Small intestine (tissue), 7 donors: ENCODE results near the gene RBM33. TPM values are rescaled to one million over a fixed set of nuclear protein-coding genes. Genes with fewer than 3 reads are reported as not detected.

ENCODE experiments used
- DNase-seq, 2 donors: peaks; one replicate each; pipeline versions ENCODE4 v3.0.0 to v3.0.0-alpha.2; 2013
- FAIRE-seq: peaks from 2 replicates; lab custom pipeline; 2012; peaks lifted over from hg19 to GRCh38; lab: Jason Lieb, UNC
- H3K27ac ChIP-seq, 3 donors: one replicate each; pipeline ENCODE4 v1.5.1; 2013; ENCODE audit warnings: low read length in 2 of 3, mild to moderate bottlenecking in 2 of 3, control low read depth in 1 of 3, inconsistent platforms in 1 of 3, low read depth in 1 of 3, moderate library complexity in 1 of 3
- H3K27me3 ChIP-seq, 3 donors: one replicate each; pipeline ENCODE4 v1.6.1; 2013; ENCODE audit warnings: low read length in 3 of 3, inconsistent platforms in 1 of 3; ENCODE audit not compliant: control insufficient read depth in 3 of 3, insufficient read depth in 3 of 3
- H3K36me3 ChIP-seq, 3 donors: one replicate each; pipeline ENCODE4 v1.6.1; 2013; ENCODE audit warnings: low read length in 3 of 3, inconsistent platforms in 1 of 3, low read depth in 1 of 3, mild to moderate bottlenecking in 1 of 3, moderate library complexity in 1 of 3; ENCODE audit not compliant: control insufficient read depth in 3 of 3, insufficient read depth in 2 of 3
- H3K4me1 ChIP-seq, 3 donors: one replicate each; pipeline ENCODE4 v1.6.1; 2013; ENCODE audit warnings: low read length in 2 of 3, inconsistent platforms in 1 of 3, low read depth in 1 of 3, mild to moderate bottlenecking in 1 of 3, moderate library complexity in 1 of 3; ENCODE audit not compliant: control insufficient read depth in 3 of 3, insufficient read depth in 2 of 3
- H3K4me3 ChIP-seq, 3 donors: one replicate each; pipeline ENCODE4 v1.5.1; 2013; ENCODE audit warnings: low read length in 3 of 3, control low read depth in 1 of 3, inconsistent platforms in 1 of 3, low read depth in 1 of 3, mild to moderate bottlenecking in 1 of 3, moderate library complexity in 1 of 3
- H3K9me3 ChIP-seq, 2 donors: one replicate each; pipeline ENCODE4 v1.6.1; 2013; ENCODE audit warnings: low read depth in 1 of 2, low read length in 1 of 2; ENCODE audit not compliant: control insufficient read depth in 2 of 2, insufficient read depth in 1 of 2
- WGBS, 3 donors: extraction: QIAGEN DNeasy Blood & Tissue Kit; methylation state at CpG; one replicate each; pipeline ENCODE4 v1.1.7; 2013; 5-methylcytosine and 5-hydroxymethylcytosine counted together
- polyA plus RNA-seq, 4 donors: library from polyadenylated mRNA; stranded (reverse) in 3 of 4; unstranded in 1 of 4; fragments of 200-250 nt in 3 of 4; fragments of 120-200 nt in 1 of 4; gene quantifications; one replicate each; pipeline versions ENCODE4 v1.2.1 to v1.2.3, GENCODE V29; 2013
- donor health status: healthy with polysubstance abuse.
- donor health status: control.
- donor health status: control.
- donor health status: Bipolar disorder and iron deficiency.
- donor health status: healthy.

The RBM33 gene
- polyA plus RNA-seq, 4 donors = 7.8 to 39.7 (median 15.1) TPM

- peaks cover 0 to 19% (median 0%) of the 10 kb centered on the region in 3 donors for H3K4me1 ChIP-seq
Observed at GRCh38 chr7:155804431-155804831, 160.0 kb downstream of the RBM33 start.

GRCh38 chr7:155804897-155805825 lies 160.7 kb downstream of the RBM33 start:
- no peak overlapping the region for H3K27ac ChIP-seq
- H3K4me3 ChIP-seq = peak overlapping the region in 1 of 3 donors; percentile 27
- DNase-seq (peak in 1 of 2 donors; percentile 80), FAIRE-seq (no peak)
- peaks cover 0 to 22% (median 0%) of the 10 kb centered on the region in 3 donors for H3K4me1 ChIP-seq
- H3K27me3 ChIP-seq = peaks cover 6 to 50% (median 26%) of the 10 kb centered on the region in 3 donors
- WGBS, 3 donors = 18 to 48% (median 29%) methylated on average over 80 to 91 of the region's 91 CpGs
- H3K9me3 ChIP-seq = no peaks in the 10 kb centered on the region
- peaks cover 0 to 11% (median 0%) of the 10 kb centered on the region in 3 donors for H3K36me3 ChIP-seq

More at GRCh38 chr7:155804431-155804831, 160.0 kb downstream of the RBM33 start:
- DNase-seq = no peak
- 29 to 53% (median 31%) methylated on average over 16 to 17 of the region's 17 CpGs for WGBS, 3 donors
- no peak for FAIRE-seq
- Histone ChIP-seq H3K27me3 (peaks cover 0 to 47% (median 26%) of the 10 kb centered on the region in 3 donors), H3K36me3 (peaks cover 0 to 12% (median 0%) of the 10 kb centered on the region in 3 donors), H3K27ac (no peak overlapping the region), H3K9me3 (no peaks in the 10 kb centered on the region), H3K4me3 (no peak overlapping the region)

GRCh38 chr7:155805826-155806095 lies 161.3 kb downstream of the RBM33 start:
- Histone ChIP-seq H3K4me1 (peaks cover 0 to 28% (median 0%) of the 10 kb centered on the region in 3 donors), H3K27ac (no peak overlapping the region), H3K4me3 (no peak overlapping the region), H3K27me3 (peaks cover 7 to 51% (median 31%) of the 10 kb centered on the region in 3 donors), H3K36me3 (peaks cover 0 to 10% (median 0%) of the 10 kb centered on the region in 3 donors), H3K9me3 (no peaks in the 10 kb centered on the region)
- WGBS, 3 donors = 38 to 72% (median 42%) methylated on average over 17 to 18 of the region's 18 CpGs
- FAIRE-seq (no peak), DNase-seq (no peak)

GRCh38 chr7:155806096-155806871 lies 161.8 kb downstream of the RBM33 start:
- DNase-seq (no peak), FAIRE-seq (no peak)
- peaks cover 0 to 31% (median 0%) of the 10 kb centered on the region in 3 donors for H3K4me1 ChIP-seq
- no peaks in the 10 kb centered on the region for H3K9me3 ChIP-seq
- H3K27me3 ChIP-seq = peaks cover 7 to 54% (median 35%) of the 10 kb centered on the region in 3 donors
- H3K27ac ChIP-seq = no peak overlapping the region
- H3K4me3 ChIP-seq = no peak overlapping the region
- H3K36me3 ChIP-seq = peaks cover 0 to 9% (median 0%) of the 10 kb centered on the region in 3 donors
- 45 to 81% (median 74%) methylated on average over 44 to 47 of the region's 47 CpGs for WGBS, 3 donors

GRCh38 chr7:155807065-155807671 lies 162.7 kb downstream of the RBM33 start:
- H3K27me3 ChIP-seq = peaks cover 7 to 60% (median 42%) of the 10 kb centered on the region in 3 donors
- H3K27ac ChIP-seq = peak overlapping the region in 1 of 3 donors; percentile 99
- peaks cover 0 to 40% (median 0%) of the 10 kb centered on the region in 3 donors for H3K4me1 ChIP-seq
- peak in 1 of 2 donors; percentile 76 for DNase-seq
- WGBS, 3 donors = 41 to 69% (median 43%) methylated on average over 19 of the region's 19 CpGs
- H3K4me3 ChIP-seq = peak overlapping the region in 1 of 3 donors; percentile 58
- H3K9me3 ChIP-seq = no peaks in the 10 kb centered on the region
- peaks cover 0 to 8% (median 0%) of the 10 kb centered on the region in 3 donors for H3K36me3 ChIP-seq
- no peak for FAIRE-seq

- H3K27me3 ChIP-seq = peaks cover 7 to 68% (median 43%) of the 10 kb centered on the region in 3 donors
- H3K36me3 ChIP-seq = peaks cover 0 to 8% (median 0%) of the 10 kb centered on the region in 3 donors
- 5 to 6% (median 5%) methylated on average over 31 to 33 of the region's 33 CpGs for WGBS, 3 donors
- H3K9me3 ChIP-seq = no peaks in the 10 kb centered on the region
- H3K27ac ChIP-seq = peak overlapping the region in 2 of 3 donors; percentile 71 to 99
- DNase-seq (peak; percentile 76 to 95), FAIRE-seq (no peak)
- peak overlapping the region; percentile 0 to 58 (median 32) for H3K4me3 ChIP-seq
- peaks cover 0 to 47% (median 0%) of the 10 kb centered on the region in 3 donors for H3K4me1 ChIP-seq
Observed at GRCh38 chr7:155807789-155808548, 163.5 kb downstream of the RBM33 start.

- Histone ChIP-seq H3K36me3 (peaks cover 0 to 6% (median 0%) of the 10 kb centered on the region in 3 donors), H3K27me3 (peaks cover 7 to 71% (median 41%) of the 10 kb centered on the region in 3 donors), H3K27ac (peak overlapping the region in 2 of 3 donors; percentile 71 to 99), H3K4me3 (peak overlapping the region; percentile 26 to 58 (median 32)), H3K9me3 (no peaks in the 10 kb centered on the region), H3K4me1 (peaks cover 0 to 51% (median 0%) of the 10 kb centered on the region in 3 donors)
- FAIRE-seq (no peak), DNase-seq (peak; percentile 71 to 91)
- WGBS, 3 donors = 0 to 2% (median 1%) methylated on average over 35 to 64 of the region's 64 CpGs
Observed at GRCh38 chr7:155808549-155809331, 164.3 kb downstream of the RBM33 start.
